Rectal smooth muscle tissue (tissue), 1 donor: ENCODE measurements around the gene ARMC9.

Source experiments
- H3K27ac ChIP-seq: one replicate; pipeline ENCODE4 v1.7.0; 2013; ENCODE audit warnings: low read depth, low read length, inconsistent platforms
- H3K27me3 ChIP-seq: one replicate; pipeline ENCODE4 v1.7.0; 2013; ENCODE audit warnings: low read length; ENCODE audit not compliant: control insufficient read depth, insufficient read depth
- H3K36me3 ChIP-seq: one replicate; pipeline ENCODE4 v1.7.0; 2013; ENCODE audit warnings: low read length; ENCODE audit not compliant: control insufficient read depth, insufficient read depth
- H3K4me1 ChIP-seq: one replicate; pipeline ENCODE4 v1.7.0; 2013; ENCODE audit warnings: low read length; ENCODE audit not compliant: control insufficient read depth, insufficient read depth
- H3K4me3 ChIP-seq: one replicate; pipeline ENCODE4 v1.7.0; 2013; ENCODE audit warnings: low read length
- H3K9ac ChIP-seq: one replicate; pipeline ENCODE4 v1.7.0; 2013; ENCODE audit warnings: low read length

The ARMC9 gene

DNA sequence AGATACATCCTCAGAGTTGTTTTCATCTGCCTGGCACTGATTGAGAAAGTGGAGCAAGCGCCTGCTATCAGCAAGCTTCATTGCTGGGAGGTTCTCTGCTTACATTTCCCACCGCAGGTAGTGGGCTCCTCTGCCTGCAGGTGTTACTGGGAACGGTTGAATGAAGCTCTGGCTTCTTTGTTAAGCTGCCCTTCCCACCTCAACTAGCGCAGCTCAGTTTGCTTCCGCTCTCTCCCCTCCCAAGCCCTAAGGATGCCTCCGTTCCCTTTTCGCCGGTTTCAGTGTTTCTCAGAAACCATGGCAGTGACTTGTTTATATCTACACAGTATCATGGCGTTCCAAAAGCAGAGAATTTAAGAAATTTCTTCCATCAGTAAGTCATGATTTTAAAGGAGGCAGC, 124.9 kb downstream of the ARMC9 start:
- H3K27ac ChIP-seq: no peak overlapping the region
- no peaks in the 10 kb centered on the region for H3K27me3 ChIP-seq
- no peak overlapping the region for H3K9ac ChIP-seq
- H3K36me3 ChIP-seq: no peaks in the 10 kb centered on the region
- H3K4me3 ChIP-seq: no peak overlapping the region
- no peaks in the 10 kb centered on the region for H3K4me1 ChIP-seq

DNA sequence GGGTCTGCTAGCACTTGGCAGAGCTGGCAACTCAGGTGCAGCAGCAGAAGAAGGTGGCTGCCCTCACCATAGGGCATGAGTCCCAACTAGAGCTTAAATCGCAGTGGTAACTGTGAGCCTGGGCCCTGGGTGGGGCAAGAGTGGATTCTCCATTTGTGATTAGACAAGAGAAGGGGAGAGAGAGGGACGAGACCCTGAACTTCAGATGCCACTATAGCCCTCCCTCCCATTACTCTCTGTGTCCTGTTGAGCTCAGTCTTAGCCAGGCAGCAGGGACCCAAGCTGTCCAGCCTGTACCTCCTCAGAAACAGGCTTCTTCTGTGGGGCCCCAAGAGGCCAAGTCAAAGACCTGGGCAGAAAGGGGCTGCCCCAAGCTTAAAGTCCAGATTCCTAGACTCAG, 127.4 kb downstream of the ARMC9 start:
- H3K9ac ChIP-seq: no peak overlapping the region
- no peak overlapping the region for H3K27ac ChIP-seq
- H3K4me3 ChIP-seq: no peak overlapping the region
- H3K4me1 ChIP-seq: no peaks in the 10 kb centered on the region
- no peaks in the 10 kb centered on the region for H3K27me3 ChIP-seq
- H3K36me3 ChIP-seq: no peaks in the 10 kb centered on the region

DNA sequence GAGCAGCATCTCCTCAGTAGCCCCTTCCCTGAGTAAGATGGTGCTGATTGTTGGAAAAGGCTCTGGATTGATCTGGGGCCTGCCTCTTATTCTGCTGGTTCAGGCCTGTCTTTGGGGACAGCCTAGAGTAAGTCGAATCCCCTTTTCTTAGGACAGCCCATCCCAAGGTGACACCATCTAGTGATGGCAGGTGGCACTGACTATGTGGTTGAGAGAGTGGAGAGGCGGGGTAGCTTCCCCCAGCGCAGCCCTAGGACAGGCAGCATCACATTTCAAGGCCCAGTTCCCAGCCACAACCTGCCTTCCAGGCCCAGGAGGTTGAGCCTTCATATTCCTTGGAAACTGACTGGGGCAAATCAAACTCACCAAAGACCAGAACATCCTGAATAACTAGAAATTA, 128.0 kb downstream of the ARMC9 start:
- Histone ChIP-seq H3K27ac (no peak overlapping the region), H3K4me1 (no peaks in the 10 kb centered on the region), H3K4me3 (no peak overlapping the region), H3K9ac (no peak overlapping the region), H3K27me3 (no peaks in the 10 kb centered on the region), H3K36me3 (no peaks in the 10 kb centered on the region)

DNA sequence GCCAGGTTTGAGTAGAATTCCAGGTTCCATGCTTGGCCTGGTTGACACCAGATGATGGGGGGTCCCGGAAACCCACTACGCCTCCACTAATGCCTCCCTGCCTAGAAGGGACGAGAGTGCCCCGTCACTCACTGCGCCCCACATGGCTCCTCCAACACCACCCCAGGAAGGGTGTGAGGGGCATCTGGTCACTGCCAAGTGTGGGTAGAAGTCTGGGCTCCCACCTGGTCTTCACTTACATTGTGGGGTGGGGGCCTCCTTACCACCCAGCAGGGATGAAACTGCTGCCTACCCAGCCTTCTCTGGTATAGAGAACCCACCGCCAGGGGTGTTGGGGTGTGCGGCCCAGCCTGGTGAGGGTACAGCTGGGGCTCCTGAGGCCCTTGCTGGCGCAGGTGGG, 131.9 kb downstream of the ARMC9 start:
- Histone ChIP-seq H3K27ac (no peak overlapping the region), H3K4me1 (no peaks in the 10 kb centered on the region), H3K4me3 (no peak overlapping the region), H3K9ac (no peak overlapping the region), H3K36me3 (peaks cover 7% of the 10 kb centered on the region), H3K27me3 (no peaks in the 10 kb centered on the region)

DNA sequence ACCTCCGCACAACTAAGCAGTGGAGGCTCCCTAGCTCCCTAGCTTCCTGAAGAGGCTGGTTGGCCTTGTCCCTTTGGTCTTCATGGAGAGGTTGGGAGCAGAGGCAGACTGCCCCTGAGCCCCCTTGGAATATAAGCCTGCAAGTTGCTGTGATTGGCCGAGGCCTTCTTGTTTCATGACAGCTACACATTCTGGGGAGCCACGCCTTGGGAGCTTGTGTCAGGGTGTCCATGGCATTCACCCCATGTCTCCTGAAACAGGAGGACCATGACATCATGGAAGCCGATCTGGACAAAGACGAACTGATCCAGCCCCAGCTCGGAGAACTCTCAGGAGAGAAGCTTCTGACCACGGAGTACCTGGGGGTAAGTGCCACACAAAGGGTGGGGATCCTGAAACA, 133.1 kb downstream of the ARMC9 start:
- no peaks in the 10 kb centered on the region for H3K27me3 ChIP-seq
- H3K27ac ChIP-seq: no peak overlapping the region
- H3K36me3 ChIP-seq: peaks cover 7% of the 10 kb centered on the region
- H3K4me3 ChIP-seq: no peak overlapping the region
- H3K9ac ChIP-seq: no peak overlapping the region
- no peaks in the 10 kb centered on the region for H3K4me1 ChIP-seq

DNA sequence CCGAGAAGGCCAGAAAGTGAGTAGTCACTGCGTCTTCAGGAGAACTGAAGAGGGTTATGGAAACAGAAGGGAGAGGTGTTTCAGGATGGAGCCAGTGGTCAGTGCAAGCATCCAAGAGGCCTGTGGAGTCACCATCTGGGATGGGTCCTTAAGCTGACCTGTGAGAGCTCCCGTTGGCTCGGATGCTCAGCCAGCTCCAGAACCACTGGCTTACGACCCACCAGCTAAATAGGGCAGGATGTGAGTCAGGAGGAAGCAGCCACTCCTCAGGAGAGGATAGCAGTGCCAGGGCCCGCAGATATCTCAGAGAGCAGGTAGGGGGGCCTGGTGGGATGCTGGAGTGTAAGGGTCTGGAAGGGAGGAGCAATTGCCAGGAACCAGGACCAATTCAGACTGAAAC, 134.0 kb downstream of the ARMC9 start:
- no peak overlapping the region for H3K9ac ChIP-seq
- H3K27ac ChIP-seq: no peak overlapping the region
- no peaks in the 10 kb centered on the region for H3K27me3 ChIP-seq
- no peaks in the 10 kb centered on the region for H3K4me1 ChIP-seq
- no peak overlapping the region for H3K4me3 ChIP-seq
- H3K36me3 ChIP-seq: peaks cover 7% of the 10 kb centered on the region

DNA sequence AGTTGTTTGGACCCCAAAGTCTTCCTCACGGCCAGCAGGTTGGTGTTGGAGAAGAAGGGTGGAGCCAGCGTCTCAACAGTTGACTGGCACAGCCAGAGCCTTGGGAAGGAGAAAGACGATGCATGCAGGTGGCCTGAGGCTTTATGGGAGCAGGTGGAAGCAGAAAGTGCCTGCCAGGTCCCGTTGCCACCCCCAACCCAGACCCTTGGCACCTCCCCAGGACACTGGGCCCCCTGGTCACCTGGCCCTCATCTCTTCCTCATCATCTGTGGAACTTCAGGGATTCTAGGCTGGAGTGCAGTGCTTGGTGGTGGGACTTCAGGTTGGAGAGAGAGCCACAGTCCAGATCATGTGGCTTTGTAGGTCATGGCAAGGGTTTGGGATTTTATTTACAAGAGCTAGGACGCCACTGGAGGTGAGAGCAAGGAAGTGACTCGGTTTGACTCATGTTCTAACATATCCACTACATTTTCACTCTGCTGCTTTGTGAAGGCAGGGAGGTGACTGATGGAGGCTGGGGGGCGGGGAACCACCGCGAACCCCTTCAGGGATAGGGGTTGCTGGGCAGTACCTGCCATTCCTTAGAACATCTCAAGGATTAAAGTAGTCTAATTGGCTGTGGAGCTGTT, 134.6 kb downstream of the ARMC9 start:
- Histone ChIP-seq H3K27me3 (no peaks in the 10 kb centered on the region), H3K4me1 (no peaks in the 10 kb centered on the region), H3K36me3 (peaks cover 7% of the 10 kb centered on the region)

DNA sequence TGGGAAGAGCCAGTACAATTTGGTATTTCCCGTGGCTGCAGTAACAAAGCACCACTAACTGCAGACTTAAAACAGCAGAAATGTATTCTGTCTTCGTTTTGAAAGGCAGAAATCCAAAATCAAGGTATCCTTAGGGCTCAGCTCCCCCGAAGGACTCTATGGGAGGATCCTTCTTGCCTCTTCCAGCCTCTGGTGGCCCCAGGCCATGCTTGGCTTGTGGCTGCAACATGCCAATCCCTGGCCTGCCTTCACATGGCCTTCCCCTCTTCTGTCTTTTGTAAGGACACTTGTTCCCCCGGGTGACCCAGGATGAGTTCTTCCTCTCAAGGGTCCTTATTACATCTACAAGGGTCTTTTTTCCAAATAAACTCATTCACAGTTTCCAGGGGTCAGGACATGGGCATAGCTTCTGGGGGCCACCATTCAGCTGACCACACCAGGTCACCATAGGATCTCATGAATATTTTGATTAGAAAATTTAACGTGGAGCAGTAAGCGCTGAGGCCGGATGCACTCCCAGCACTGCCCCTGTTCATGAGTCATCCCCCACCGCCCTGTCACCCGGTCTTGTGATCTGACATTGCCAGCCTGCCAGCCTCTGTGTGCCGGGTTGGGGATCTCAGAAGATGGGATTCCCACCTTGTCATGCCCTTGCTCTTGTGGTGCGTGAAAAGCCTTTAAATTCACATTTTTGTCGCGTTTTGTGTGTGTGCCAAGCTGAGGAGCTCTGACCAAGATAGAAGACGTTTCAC, 135.9 kb downstream of the ARMC9 start:
- no peak overlapping the region for H3K27ac ChIP-seq
- no peaks in the 10 kb centered on the region for H3K27me3 ChIP-seq
- H3K9ac ChIP-seq: no peak overlapping the region
- H3K36me3 ChIP-seq: peaks cover 7% of the 10 kb centered on the region
- H3K4me3 ChIP-seq: no peak overlapping the region
- H3K4me1 ChIP-seq: no peaks in the 10 kb centered on the region

More for the DNA sequence above, 134.6 kb downstream of the ARMC9 start:
- Histone ChIP-seq H3K4me3 (no peak overlapping the region), H3K9ac (no peak overlapping the region), H3K27ac (no peak overlapping the region)

DNA sequence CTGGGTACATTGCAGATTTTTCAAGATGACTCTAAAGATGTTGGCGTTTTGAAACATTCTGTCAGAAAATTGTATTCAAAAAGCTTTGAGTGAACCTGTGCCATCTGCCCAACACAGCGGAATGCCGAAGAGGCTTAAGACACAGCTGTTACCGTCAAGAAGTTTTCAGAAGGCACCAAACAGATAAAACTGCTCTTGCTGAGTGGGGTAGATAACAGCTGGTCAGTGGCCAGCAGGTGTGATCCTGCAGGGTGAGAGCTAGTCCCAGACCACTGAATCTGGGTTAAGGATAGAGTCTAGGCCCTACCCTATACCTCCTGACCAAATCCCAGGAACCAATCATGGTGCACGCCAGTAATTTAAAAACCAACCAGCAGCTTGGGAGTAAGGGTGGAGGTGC, 136.6 kb downstream of the ARMC9 start:
- H3K36me3 ChIP-seq: peaks cover 7% of the 10 kb centered on the region
- H3K4me1 ChIP-seq: no peaks in the 10 kb centered on the region
- no peak overlapping the region for H3K27ac ChIP-seq
- H3K4me3 ChIP-seq: no peak overlapping the region
- H3K9ac ChIP-seq: no peak overlapping the region
- no peaks in the 10 kb centered on the region for H3K27me3 ChIP-seq

DNA sequence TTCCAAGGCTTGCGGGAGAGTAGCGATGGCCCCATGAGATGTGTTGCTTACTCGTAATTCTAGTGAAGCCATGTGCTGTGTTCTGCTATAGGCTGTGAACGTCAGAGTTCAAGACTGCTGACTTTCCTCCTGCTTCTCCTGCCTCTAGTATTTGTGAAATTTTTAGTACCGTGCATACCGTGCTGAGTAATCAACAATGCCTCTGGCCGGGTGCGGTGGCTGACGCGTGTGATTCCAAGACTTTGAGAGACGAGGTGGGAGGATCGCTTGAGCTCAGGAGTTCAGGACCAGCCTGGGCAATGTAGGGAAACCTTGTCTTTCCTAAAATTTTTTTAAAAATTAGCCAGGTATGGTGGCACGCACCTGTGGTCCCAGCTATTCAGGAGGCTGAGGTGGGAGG, 137.2 kb downstream of the ARMC9 start:
- Histone ChIP-seq H3K36me3 (peaks cover 7% of the 10 kb centered on the region), H3K27ac (no peak overlapping the region), H3K4me1 (no peaks in the 10 kb centered on the region), H3K9ac (no peak overlapping the region), H3K4me3 (no peak overlapping the region), H3K27me3 (no peaks in the 10 kb centered on the region)

DNA sequence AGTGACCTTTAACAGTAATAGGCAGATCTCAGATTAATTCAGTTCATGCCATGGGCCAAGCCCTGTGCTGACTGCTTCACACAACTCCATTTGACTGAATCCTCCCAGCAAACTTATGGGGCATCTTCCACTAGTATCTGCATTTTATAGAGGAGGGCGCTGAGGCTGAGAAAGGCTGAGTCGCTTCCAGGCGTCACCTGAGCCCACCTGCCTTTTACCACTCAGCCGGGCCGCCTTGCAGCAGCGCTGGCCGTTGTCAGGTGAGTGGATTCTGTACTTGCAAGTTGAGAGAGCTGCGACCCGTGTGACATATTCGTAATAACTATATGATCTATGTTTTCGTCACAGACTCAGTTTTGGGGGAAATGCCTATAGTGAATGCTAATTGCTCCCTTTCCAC, 137.8 kb downstream of the ARMC9 start:
- Histone ChIP-seq H3K36me3 (peaks cover 7% of the 10 kb centered on the region), H3K27me3 (no peaks in the 10 kb centered on the region), H3K4me1 (no peaks in the 10 kb centered on the region), H3K27ac (no peak overlapping the region), H3K9ac (no peak overlapping the region), H3K4me3 (no peak overlapping the region)

DNA sequence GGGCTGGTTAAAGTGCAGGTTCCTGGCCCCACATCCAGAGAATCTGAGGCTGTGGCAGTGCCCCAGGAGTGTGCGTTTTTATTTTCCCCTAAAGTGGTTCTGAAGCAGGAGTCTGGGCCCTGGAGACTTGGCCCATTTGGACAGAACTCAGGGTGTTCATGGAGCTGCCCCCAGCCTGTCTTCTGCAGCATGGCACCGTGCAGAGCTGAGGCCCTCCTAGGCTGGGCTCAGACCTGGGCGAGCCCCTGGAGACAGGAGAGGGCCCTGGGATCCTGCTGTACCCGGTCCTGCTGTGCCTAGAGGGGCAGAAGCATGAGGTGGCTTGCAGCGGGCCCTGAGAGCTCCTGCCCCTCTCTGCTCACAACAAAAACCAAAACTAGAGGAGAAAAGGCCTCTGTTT, 138.3 kb downstream of the ARMC9 start:
- Histone ChIP-seq H3K4me3 (no peak overlapping the region), H3K36me3 (peaks cover 7% of the 10 kb centered on the region)

More for the DNA sequence above, 138.3 kb downstream of the ARMC9 start:
- H3K9ac ChIP-seq: no peak overlapping the region
- no peaks in the 10 kb centered on the region for H3K27me3 ChIP-seq
- H3K4me1 ChIP-seq: no peaks in the 10 kb centered on the region
- H3K27ac ChIP-seq: no peak overlapping the region
